GM19099 (cell line): ENCODE data around the gene COL9A3.

Source experiments
- POLR2A ChIP-seq: IDR thresholded peaks from 3 replicates; pipeline ENCODE4 v1.6.1; 2011; ENCODE audit warnings: low read depth; ENCODE audit not compliant: insufficient read length; ENCODE audit errors: extremely low read depth

COL9A3 gene

GRCh38 chr20:62816884-62817873 lies at the start of gene COL9A3:
Gene COL9A3, plus strand, starts transcription at chr20:62817050. Its CDS starts 15 bp downstream, at chr20:62817065.
- no peak for TF ChIP-seq POLR2A

- no peak for TF ChIP-seq POLR2A
Measured at GRCh38 chr20:62768234-62768546, 48.7 kb upstream of the COL9A3 start.

GRCh38 chr20:62768551-62769287 lies 48.1 kb upstream of the COL9A3 start:
- TF ChIP-seq POLR2A, result no peak

DNA sequence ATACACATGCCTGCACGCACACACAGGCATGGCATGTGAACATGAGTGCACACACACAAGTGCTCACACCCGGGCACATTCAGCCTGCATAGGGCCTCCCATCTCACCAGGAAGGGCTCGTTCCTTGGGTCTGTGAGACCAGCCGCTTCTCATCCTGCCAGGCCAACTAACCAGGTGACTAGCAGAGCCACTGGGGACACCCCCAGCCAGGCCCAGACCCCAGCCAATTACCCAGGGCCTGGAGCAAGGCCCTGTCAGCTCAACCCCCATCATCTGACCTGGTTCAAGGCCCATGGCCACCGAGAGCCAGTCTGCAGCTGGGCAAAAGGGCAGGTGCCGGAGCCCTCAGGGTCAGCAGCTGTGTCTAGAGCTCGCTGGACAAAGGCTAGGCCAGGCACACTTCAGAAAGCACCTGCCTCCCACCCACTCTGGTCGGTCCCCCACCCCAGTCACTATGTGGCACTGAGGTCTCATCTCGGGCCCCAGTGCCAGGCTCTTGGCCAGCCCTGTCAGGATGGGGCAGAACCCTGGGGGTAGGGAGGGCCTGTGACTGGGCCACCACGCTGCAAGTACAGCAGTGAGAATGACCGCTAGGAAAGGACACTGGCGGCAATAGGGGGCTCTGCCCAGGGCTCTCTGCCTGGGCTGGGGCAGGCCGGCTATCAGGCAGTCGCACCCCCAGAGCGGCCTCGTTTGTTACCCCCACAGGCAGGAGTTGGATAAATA lies 47.3 kb upstream of the COL9A3 start:
- no peak for TF ChIP-seq POLR2A

- TF ChIP-seq POLR2A, result no peak
Measured at GRCh38 chr20:62770111-62770910, 46.5 kb upstream of the COL9A3 start.

DNA sequence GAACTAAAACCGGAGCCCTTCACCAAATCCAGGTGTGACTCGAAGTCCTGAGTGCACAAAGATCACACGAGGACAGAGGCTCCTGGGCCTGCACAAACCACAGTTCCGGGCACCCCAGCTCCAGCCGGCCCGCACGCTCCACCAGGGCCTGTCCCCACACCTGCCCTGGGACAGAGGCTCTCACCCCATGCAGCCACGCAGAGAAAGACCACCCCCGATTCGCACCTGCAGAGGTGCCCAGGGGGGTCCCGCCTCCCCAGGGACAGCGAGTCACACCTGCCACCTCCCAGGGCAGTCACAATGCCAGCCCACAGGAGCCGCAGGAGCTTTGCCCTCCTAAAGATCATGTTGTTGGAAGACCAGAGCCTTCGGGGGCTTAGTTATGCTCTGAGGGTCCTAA lies 45.9 kb upstream of the COL9A3 start:
- no peak for TF ChIP-seq POLR2A

DNA sequence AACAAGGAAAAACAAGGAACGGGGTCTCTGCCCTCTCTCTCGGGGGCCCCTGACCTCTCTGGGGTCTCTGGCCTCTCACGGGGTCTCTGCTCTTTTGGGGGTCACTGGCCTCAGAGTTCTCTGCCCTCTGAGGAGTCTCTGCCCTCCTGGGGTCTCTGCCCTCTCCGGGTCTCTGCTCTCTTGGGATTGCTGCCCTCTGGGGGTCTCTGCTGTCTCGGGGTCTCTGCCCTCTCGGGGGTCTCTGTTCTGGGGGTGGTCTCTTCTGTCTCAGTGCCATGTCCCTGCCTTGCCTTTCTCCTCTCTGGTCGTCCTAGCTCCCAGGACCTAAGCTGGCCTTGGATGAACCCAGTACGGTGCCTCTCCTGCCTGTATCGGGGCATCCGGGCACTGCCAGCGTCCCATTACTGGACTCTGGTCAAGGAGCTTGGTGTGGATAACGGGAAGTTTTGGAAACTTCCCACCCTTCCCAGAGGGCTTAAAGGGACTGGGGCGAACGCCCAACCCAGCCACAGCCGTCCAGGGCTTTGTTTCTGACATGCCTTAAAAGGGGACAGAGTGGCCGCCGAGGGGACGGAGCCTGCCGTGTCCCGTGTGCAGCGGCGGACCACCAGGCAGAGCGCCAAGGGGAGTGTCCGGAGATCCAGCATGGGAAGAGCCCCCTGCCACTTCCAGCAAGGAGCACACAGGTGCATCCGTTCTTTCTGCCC lies 45.3 kb upstream of the COL9A3 start:
- TF ChIP-seq POLR2A, result no peak

- TF ChIP-seq POLR2A, result no peak
Measured at GRCh38 chr20:62772103-62772611, 44.7 kb upstream of the COL9A3 start.

DNA sequence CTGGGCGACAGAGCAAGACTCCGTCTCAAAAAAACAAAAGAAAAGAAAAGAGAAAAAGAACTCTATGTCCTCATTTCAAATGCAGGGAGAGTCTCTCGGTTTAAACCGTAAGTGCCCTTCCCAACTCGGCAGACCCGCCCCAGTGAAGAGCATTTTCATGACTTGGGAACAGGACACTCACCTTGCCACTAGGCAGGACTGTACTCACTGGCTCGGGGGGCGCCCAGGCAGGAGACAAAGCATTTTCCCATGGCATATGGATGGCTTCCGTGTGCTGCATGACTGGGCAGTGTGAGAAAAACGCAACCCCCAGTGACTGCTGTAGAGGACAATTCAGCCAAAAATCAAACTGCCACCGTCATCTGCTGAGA lies 44.2 kb upstream of the COL9A3 start:
- TF ChIP-seq POLR2A, result no peak

- no peak for TF ChIP-seq POLR2A
Measured at GRCh38 chr20:62772990-62773844, 43.6 kb upstream of the COL9A3 start.

DNA sequence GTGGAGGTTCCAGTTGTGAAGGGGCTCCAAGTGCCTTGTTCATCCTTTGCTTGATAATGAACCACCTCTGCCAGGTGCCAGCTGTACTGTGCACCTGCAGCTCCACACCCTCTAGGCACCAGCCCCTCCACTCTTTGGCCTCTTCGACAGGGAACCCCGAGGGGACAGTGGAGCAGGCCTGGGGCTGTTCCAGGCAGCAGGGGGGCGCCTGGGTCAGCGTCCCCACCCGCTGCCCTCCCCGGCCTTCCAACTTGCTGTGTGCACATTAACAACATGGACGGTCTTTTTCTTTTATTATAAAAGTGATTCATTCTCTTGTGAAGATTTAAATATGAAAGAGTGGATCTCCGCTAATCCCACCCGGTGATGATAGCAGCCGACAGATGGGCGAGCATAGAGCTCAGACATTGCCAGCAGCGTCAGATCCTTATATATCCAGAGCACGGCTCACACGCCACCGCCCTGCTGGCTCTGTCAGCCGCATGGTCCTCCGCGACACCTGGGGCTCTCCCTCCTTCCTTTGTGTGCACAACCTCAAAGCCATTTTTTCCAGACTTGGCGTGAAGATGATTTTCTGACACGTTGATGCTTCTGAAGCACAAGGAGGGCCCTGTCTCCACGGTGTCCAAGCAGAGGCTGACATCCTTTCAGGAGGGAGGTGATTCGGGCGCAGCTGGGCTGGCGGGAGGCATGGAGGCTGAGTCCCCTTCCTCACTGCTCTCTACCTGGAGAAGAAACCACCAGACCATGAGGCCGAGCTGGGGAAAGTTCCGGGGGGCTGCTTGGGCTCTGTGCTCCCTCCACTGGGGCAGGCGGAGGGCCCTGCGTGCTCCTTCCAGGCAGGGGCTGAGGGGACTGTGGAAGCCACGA lies 42.8 kb upstream of the COL9A3 start:
- TF ChIP-seq POLR2A, result no peak

- TF ChIP-seq POLR2A, result no peak
Measured at GRCh38 chr20:62774762-62775161, 42.1 kb upstream of the COL9A3 start.
